ENCODE measurements around the gene MALT1.

GRCh38 chr18:58690259-58690658 lies 19.0 kb downstream of the MALT1 start:
- TF ChIP-seq POLR2A (IDR thresholded peaks at IDR 0.05; ENCODE audit: low read depth, low read length), result no peak
- no peak for TF ChIP-seq POU2F2 (IDR thresholded peaks at IDR 0.05; ENCODE audit: low read depth, low read length)
- no peak for TF ChIP-seq POLR2AphosphoS5 (IDR thresholded peaks at IDR 0.05; ENCODE audit: low read depth, low read length)
